Transverse colon (tissue), 4 donors: ENCODE measurements around the gene COMMD2. TPM values are rescaled to one million over a fixed set of nuclear protein-coding genes. Genes with fewer than 3 reads are reported as not detected.

Source experiments
- DNase-seq: peaks from one replicate; pipeline ENCODE4 v3.0.0-alpha.2; 2019
- H3K27ac ChIP-seq, 4 donors: fragments of 200-600 bp; sonication (generic); 2 replicates each; pipeline ENCODE4 v1.5.1; 2016 to 2018; ENCODE audit warnings: inconsistent platforms in 4 of 4
- H3K27me3 ChIP-seq: fragments of 200-600 bp; sonication (generic); 2 replicates; pipeline ENCODE4 v1.5.1; 2017; ENCODE audit warnings: inconsistent platforms
- H3K36me3 ChIP-seq, 4 donors: fragments of 200-600 bp; sonication (generic); 2 replicates each; pipeline ENCODE4 v1.5.1; 2017 to 2019; ENCODE audit warnings: inconsistent platforms in 4 of 4
- H3K4me1 ChIP-seq, 4 donors: fragments of 200-600 bp; sonication (generic); 2 replicates each; pipeline ENCODE4 v1.5.1; 2017 to 2020; ENCODE audit warnings: inconsistent platforms in 4 of 4
- H3K4me3 ChIP-seq, 4 donors: fragments of 200-600 bp; sonication (generic); 1 replicate in 1 of 4; 2 replicates in 3 of 4; pipeline versions ENCODE4 v1.5.1 to v1.6.1; 2017 to 2019; ENCODE audit warnings: inconsistent platforms in 4 of 4
- H3K9me3 ChIP-seq, 2 donors: fragments of 200-600 bp; sonication (generic); 2 replicates each; pipeline ENCODE4 v1.5.1; 2017 to 2019; ENCODE audit warnings: inconsistent platforms in 2 of 2
- EP300 ChIP-seq: sonication (generic); formaldehyde crosslinking; IDR thresholded peaks from one replicate; pipeline ENCODE4 v1.6.1; 2017; ENCODE audit warnings: antibody characterized with exemption, low read depth
- POLR2A ChIP-seq: fragments of 450-650 bp; IDR thresholded peaks from one replicate; pipeline ENCODE4 v1.6.1; 2016; ENCODE audit warnings: antibody characterized with exemption, mild to moderate bottlenecking, moderate library complexity
- POLR2AphosphoS5 ChIP-seq, 3 donors: sonication (generic); formaldehyde crosslinking; IDR thresholded peaks; one replicate each; pipeline ENCODE4 v1.6.1; 2016; ENCODE audit warnings: antibody characterized with exemption in 3 of 3
- WGBS, 2 donors: methylation state at CpG; one replicate each; pipeline ENCODE4 v1.1.5; 2018; ENCODE audit warnings: low coverage in 1 of 2; 5-methylcytosine and 5-hydroxymethylcytosine counted together
- in situ Hi-C, 4 donors: fragments of 200-750 bp; cut with MboI; loops; one replicate each; pipeline versions ENCODE4 v1.15.0 to v1.15.1; 2017; ENCODE audit warnings: low sequenced_read_pairs in 3 of 4, low pct_ligation_motif_present in 1 of 4, low pct_unique_long_range_greater_than_20kb in 1 of 4
- intact Hi-C: fragments of 100-400 bp; cut with DNase I; formaldehyde crosslinking; loops from one replicate; pipeline ENCODE4 v1.15.1; 2023; ENCODE audit warnings: low total_unique reads
- total RNA-seq, 4 donors: library from RNA; depleted of rRNA; stranded (reverse); fragments of >200 nt; gene quantifications; one replicate each; pipeline ENCODE4 v1.1.0, GENCODE V29; 2016
- TF ChIP-seq, protein P1 (sequence below), 5 experiments: fragments of 200-600 bp in 3 of 5; fragments of 450-650 bp in 2 of 5; sonication (generic) in 3 of 5; IDR thresholded peaks; 1 replicate in 2 of 5; 2 replicates in 3 of 5; pipeline ENCODE4 v1.5.1; 2016 to 2017; ENCODE audit warnings: antibody characterized with exemption in 5 of 5, inconsistent platforms in 3 of 5, mild to moderate bottlenecking in 2 of 5, moderate library complexity in 1 of 5

COMMD2 gene
- total RNA-seq, 4 donors from 2014 or later, result 11.3 to 20.2 (median 16.1) TPM

DNA sequence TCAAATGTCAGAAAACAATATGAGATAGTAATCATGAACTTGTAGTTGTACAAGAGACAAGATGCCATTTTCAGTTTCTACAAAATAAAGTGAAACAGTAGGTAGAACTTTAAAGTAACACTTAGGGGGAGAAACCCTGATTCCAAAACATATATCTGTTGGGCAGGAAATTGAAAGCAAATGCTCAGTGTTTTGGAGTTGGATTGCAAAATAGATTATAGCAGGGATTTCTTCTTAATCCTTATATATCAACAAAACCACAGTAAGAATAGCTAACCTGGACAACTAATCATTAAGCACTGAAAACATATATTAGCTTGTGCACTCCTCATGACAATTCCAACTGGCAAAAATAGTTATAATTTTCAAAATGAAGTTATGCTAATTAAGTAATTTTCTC is 46.9 kb downstream of the COMMD2 start:
- DNase-seq, result no peak
- H3K27ac ChIP-seq, result no peak overlapping the region
- in situ Hi-C loops, result loop anchor here in 2 of 4 donors (25.0 kb wide), 1 partner anchor 193 kb away; no protein-coding TSS in a partner anchor

DNA sequence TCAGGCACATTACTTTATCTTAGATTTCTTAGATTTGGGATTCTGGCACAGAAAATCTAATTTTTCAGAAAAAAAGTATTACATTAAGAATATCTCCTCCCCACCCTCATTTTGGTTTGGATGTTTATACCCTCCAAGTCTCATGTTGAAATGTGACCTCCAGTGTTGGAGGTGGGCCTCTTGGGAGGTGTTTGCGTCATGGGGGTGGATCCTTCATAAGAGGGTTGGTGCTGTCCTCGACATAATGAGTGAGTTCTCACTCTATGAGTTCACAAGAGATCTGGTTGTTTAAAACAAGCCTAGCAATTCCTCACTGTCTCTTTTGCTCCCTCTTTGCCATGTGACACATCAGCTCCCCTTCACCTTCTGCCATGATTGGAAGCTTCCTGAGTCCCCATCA is 48.8 kb downstream of the COMMD2 start:
- in situ Hi-C loops, result loop anchor here in 2 of 4 donors (25.0 kb wide), 1 partner anchor 191 kb away; no protein-coding TSS in a partner anchor
- Histone ChIP-seq H3K36me3 (no peaks in the 10 kb centered on the region), H3K4me3 (no peak overlapping the region), H3K27ac (peak overlapping the region; percentile 4 to 45 (median 38)), H3K9me3 (peaks cover 0 to 5% of the 10 kb centered on the region in 2 donors), H3K4me1 (peaks cover 0 to 3% (median 0%) of the 10 kb centered on the region in 4 donors), H3K27me3 (no peaks in the 10 kb centered on the region)
- intact Hi-C loops, result no loop called here
- peak; percentile 14 for DNase-seq
- no peak for TF ChIP-seq EP300
- no peak for TF ChIP-seq POLR2AphosphoS5 (IDR thresholded peaks at IDR 0.05)
- TF ChIP-seq POLR2A, result no peak
- TF ChIP-seq, protein P1, sequence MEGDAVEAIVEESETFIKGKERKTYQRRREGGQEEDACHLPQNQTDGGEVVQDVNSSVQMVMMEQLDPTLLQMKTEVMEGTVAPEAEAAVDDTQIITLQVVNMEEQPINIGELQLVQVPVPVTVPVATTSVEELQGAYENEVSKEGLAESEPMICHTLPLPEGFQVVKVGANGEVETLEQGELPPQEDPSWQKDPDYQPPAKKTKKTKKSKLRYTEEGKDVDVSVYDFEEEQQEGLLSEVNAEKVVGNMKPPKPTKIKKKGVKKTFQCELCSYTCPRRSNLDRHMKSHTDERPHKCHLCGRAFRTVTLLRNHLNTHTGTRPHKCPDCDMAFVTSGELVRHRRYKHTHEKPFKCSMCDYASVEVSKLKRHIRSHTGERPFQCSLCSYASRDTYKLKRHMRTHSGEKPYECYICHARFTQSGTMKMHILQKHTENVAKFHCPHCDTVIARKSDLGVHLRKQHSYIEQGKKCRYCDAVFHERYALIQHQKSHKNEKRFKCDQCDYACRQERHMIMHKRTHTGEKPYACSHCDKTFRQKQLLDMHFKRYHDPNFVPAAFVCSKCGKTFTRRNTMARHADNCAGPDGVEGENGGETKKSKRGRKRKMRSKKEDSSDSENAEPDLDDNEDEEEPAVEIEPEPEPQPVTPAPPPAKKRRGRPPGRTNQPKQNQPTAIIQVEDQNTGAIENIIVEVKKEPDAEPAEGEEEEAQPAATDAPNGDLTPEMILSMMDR (IDR thresholded peaks at IDR 0.05), result no peak
- WGBS, 2 donors, result 60 to 76% methylated on average over 1 to 2 of the region's 2 CpGs

More for the DNA sequence above, 46.9 kb downstream of the COMMD2 start:
- intact Hi-C loops, result no loop called here
- Histone ChIP-seq H3K27me3 (no peaks in the 10 kb centered on the region), H3K9me3 (no peaks in the 10 kb centered on the region), H3K4me1 (peaks cover 0 to 3% (median 0%) of the 10 kb centered on the region in 4 donors), H3K4me3 (no peak overlapping the region), H3K36me3 (no peaks in the 10 kb centered on the region)
- TF ChIP-seq EP300, result no peak
- TF ChIP-seq POLR2A, result no peak
- TF ChIP-seq, protein P1 (IDR thresholded peaks at IDR 0.05), result no peak
- TF ChIP-seq POLR2AphosphoS5 (IDR thresholded peaks at IDR 0.05), result no peak

DNA sequence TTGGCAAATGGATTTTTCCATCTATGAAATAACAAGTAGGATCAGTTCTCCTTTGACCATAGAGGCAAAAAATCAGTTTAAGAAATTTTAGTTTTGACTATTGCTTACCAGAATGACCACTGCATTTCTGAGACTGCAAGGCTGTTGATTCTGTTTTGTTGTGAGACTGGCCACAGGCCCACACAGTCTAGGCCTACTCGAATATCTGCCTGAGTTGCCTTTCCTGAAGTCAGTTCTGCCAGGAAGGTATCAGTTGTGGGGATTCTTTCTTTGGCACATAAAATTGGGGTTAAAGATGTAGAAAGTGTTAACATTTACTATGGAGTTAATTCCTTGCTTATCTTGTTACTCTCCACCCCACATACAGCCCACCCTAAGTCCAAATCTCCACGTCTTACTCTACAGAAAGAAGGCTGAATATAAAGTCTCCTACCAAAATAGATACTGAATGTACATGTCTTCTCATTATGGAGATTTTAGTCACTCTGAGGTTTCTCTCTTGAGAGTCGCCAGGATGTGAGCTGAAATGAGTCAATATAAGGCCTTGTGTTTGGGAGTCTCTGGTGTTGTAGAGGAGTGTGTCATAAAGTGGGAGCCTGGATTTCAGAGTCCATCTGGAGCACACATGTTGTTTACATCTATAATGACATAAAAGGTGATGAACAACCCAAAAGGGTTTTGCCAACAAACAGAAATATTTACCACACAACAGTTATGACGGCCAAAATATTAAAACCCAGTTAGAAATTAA is 49.4 kb downstream of the COMMD2 start:
- in situ Hi-C loops, result loop anchor here in 2 of 4 donors (25.0 kb wide), 1 partner anchor 191 kb away; no protein-coding TSS in a partner anchor

DNA sequence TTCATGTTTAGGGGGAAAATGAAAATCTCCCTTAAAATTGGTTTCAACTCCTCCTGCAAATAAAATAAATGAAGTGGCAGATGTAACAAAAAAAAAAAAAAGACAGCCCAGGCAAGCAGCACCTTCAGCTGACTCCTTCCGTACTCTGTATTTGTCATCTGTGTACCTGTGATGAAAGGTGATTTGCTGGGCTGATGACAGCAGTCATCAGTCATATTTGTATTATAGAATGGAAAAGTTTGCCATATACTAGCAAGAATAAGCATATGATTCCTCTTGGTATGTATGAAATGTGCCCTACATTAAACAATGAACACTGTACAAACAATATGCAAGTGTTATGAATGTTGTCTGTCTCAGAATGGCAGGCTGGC is 50.3 kb downstream of the COMMD2 start:
- H3K4me1 ChIP-seq, result peaks cover 0 to 2% (median 0%) of the 10 kb centered on the region in 4 donors
- H3K27ac ChIP-seq, result peak overlapping the region; percentile 13 to 42 (median 38)
- DNase-seq, result no peak
- no peaks in the 10 kb centered on the region for H3K27me3 ChIP-seq
- no peak overlapping the region for H3K4me3 ChIP-seq
- no peaks in the 10 kb centered on the region for H3K36me3 ChIP-seq
- 82 to 83% methylated on average over 1 of the region's 1 CpG for WGBS, 2 donors
- in situ Hi-C loops (loop anchor here in 2 of 4 donors (25.0 kb wide), 1 partner anchor 190 kb away; no protein-coding TSS in a partner anchor), intact Hi-C loops (no loop called here)
- peaks cover 0 to 8% of the 10 kb centered on the region in 2 donors for H3K9me3 ChIP-seq
- TF ChIP-seq POLR2A, result no peak
- TF ChIP-seq EP300, result no peak
- no peak for TF ChIP-seq POLR2AphosphoS5 (IDR thresholded peaks at IDR 0.05)
- TF ChIP-seq, protein P1 (IDR thresholded peaks at IDR 0.05), result no peak

More for the DNA sequence above, 49.4 kb downstream of the COMMD2 start:
- WGBS, 2 donors, result 50 to 61% methylated on average over 2 to 4 of the region's 4 CpGs
- H3K27me3 ChIP-seq, result no peaks in the 10 kb centered on the region
- no peak for TF ChIP-seq EP300
- no peak for TF ChIP-seq POLR2A
- TF ChIP-seq, protein P1 (IDR thresholded peaks at IDR 0.05), result no peak
- no peak for TF ChIP-seq POLR2AphosphoS5 (IDR thresholded peaks at IDR 0.05)
- peaks cover 0 to 3% (median 0%) of the 10 kb centered on the region in 4 donors for H3K4me1 ChIP-seq
- H3K9me3 ChIP-seq, result peaks cover 0 to 8% of the 10 kb centered on the region in 2 donors
- no peak for DNase-seq
- H3K36me3 ChIP-seq, result no peaks in the 10 kb centered on the region
- H3K4me3 ChIP-seq, result no peak overlapping the region
- H3K27ac ChIP-seq, result peak overlapping the region; percentile 37 to 45 (median 40)
- intact Hi-C loops, result no loop called here
